Upper lobe of left lung (tissue), 4 donors: Measurements from ENCODE around the gene NOB1.

ENCODE experiments used
- CTCF ChIP-seq, 6 experiments: fragments of 450-650 bp in 4 of 6; fragments of 200-600 bp in 2 of 6; sonication (generic) in 2 of 6; IDR thresholded peaks; one replicate each; pipeline ENCODE4 v1.5.1; 2016 to 2019; ENCODE audit warnings: antibody characterized with exemption in 6 of 6
- EP300 ChIP-seq, 4 donors: sonication (generic); formaldehyde crosslinking; IDR thresholded peaks; one replicate each; pipeline ENCODE4 v1.5.1; 2017; ENCODE audit warnings: antibody characterized with exemption in 4 of 4, control low read depth in 2 of 4
- POLR2A ChIP-seq, 4 donors: fragments of 450-650 bp; IDR thresholded peaks; one replicate each; pipeline ENCODE4 v1.5.1; 2016 to 2017; ENCODE audit warnings: antibody characterized with exemption in 4 of 4, mild to moderate bottlenecking in 2 of 4
- POLR2AphosphoS5 ChIP-seq, 2 donors: sonication (generic); formaldehyde crosslinking; IDR thresholded peaks; one replicate each; pipeline ENCODE4 v1.5.1; 2017; ENCODE audit warnings: antibody characterized with exemption in 2 of 2

GRCh38 chr16:69712914-69713581, 41.7 kb downstream of the NOB1 start:
- TF ChIP-seq CTCF (IDR thresholded peaks at IDR 0.05): no peak
- no peak for TF ChIP-seq POLR2A (IDR thresholded peaks at IDR 0.05)
- TF ChIP-seq EP300 (IDR thresholded peaks at IDR 0.05): no peak
- TF ChIP-seq POLR2AphosphoS5 (IDR thresholded peaks at IDR 0.05): no peak
